Lung (tissue), 12 donors: ENCODE results near the gene CCNC. TPM values are rescaled to one million over a fixed set of nuclear protein-coding genes. Genes with fewer than 3 reads are reported as not detected.

Experiments
- ATAC-seq: fragments of 200-7000 bp; cut with Tn5 transposase; one replicate; pipeline ENCODE4 v1.9.1; 2020; ENCODE audit warnings: moderate number of reproducible peaks; ENCODE audit not compliant: insufficient read depth, low FRiP score
- DNase-seq, 3 donors: peaks; one replicate each; pipeline ENCODE4 v3.0.0-alpha.2; 2013 to 2017
- H3K27ac ChIP-seq, 2 donors: one replicate each; pipeline ENCODE4 v1.5.1; 2013; ENCODE audit warnings: mild to moderate bottlenecking in 2 of 2, moderate library complexity in 2 of 2, control low read depth in 1 of 2, inconsistent platforms in 1 of 2, low read depth in 1 of 2, low read length in 1 of 2
- H3K27me3 ChIP-seq, 3 donors: one replicate each; pipeline ENCODE4 v1.5.1; 2013; ENCODE audit warnings: low read length in 2 of 3; ENCODE audit not compliant: control insufficient read depth in 3 of 3, insufficient read depth in 3 of 3
- H3K36me3 ChIP-seq, 4 donors: one replicate each; pipeline ENCODE4 v1.5.1; 2013; ENCODE audit warnings: low read length in 4 of 4, mild to moderate bottlenecking in 1 of 4, moderate library complexity in 1 of 4; ENCODE audit not compliant: control insufficient read depth in 4 of 4, insufficient read depth in 4 of 4
- H3K4me1 ChIP-seq, 5 donors: one replicate each; pipeline ENCODE4 v1.5.1; 2013; ENCODE audit warnings: low read length in 5 of 5, mild to moderate bottlenecking in 2 of 5, moderate library complexity in 1 of 5; ENCODE audit not compliant: control insufficient read depth in 5 of 5, insufficient read depth in 5 of 5
- H3K4me3 ChIP-seq: one replicate; pipeline ENCODE4 v1.5.1; 2013; ENCODE audit warnings: mild to moderate bottlenecking, control low read depth, moderate library complexity
- H3K9ac ChIP-seq, 2 donors: one replicate each; pipeline ENCODE4 v1.5.1; 2013; ENCODE audit warnings: low read length in 2 of 2, control low read depth in 1 of 2; ENCODE audit not compliant: insufficient read depth in 1 of 2
- H3K9me3 ChIP-seq, 4 donors: one replicate each; pipeline ENCODE4 v1.5.1; 2013; ENCODE audit warnings: low read length in 3 of 4, mild to moderate bottlenecking in 1 of 4, moderate library complexity in 1 of 4; ENCODE audit not compliant: control insufficient read depth in 4 of 4, insufficient read depth in 3 of 4
- CTCF ChIP-seq: IDR thresholded peaks from 2 replicates; pipeline ENCODE4 v1.5.1; 2012; ENCODE audit warnings: mild to moderate bottlenecking; ENCODE audit errors: control extremely low read depth, extremely low read depth
- WGBS, 2 donors: extraction: QIAGEN DNeasy Blood & Tissue Kit; methylation state at CpG; one replicate each; pipeline ENCODE4 v1.1.7; 2013; 5-methylcytosine and 5-hydroxymethylcytosine counted together
- polyA plus RNA-seq, 2 donors: library from polyadenylated mRNA; stranded (reverse); fragments of 200-250 nt; gene quantifications; one replicate each; pipeline ENCODE4 v1.2.1, GENCODE V29; 2013
- total RNA-seq, 2 donors: library from RNA; depleted of rRNA in 1 of 2; stranded (reverse); fragments of >200 nt in 1 of 2; gene quantifications; one replicate each; pipeline ENCODE4 v1.2.1, GENCODE V29; 2014 to 2021
- donor health status: control.
- donor health status: control.
- donor health status: Bipolar disorder and iron deficiency.
- donor health status: healthy.
- donor health status: DM: yes; HTN: yes; CAD: no.

Gene CCNC
- total and polyA plus RNA-seq, 4 donors: 26.7 to 68.0 (median 38.2) TPM

GRCh38 chr6:99608059-99608885, 39.8 kb upstream of the CCNC start:
- no peak for DNase-seq
- no peaks in the 10 kb centered on the region for H3K36me3 ChIP-seq
- no peak overlapping the region for H3K9ac ChIP-seq
- no peak overlapping the region for H3K4me3 ChIP-seq
- no peak overlapping the region for H3K27ac ChIP-seq
- peaks cover 0 to 15% (median 0%) of the 10 kb centered on the region in 4 donors for H3K9me3 ChIP-seq
- peaks cover 11 to 99% (median 95%) of the 10 kb centered on the region in 3 donors for H3K27me3 ChIP-seq
- H3K4me1 ChIP-seq: peaks cover 0 to 15% (median 8%) of the 10 kb centered on the region in 5 donors
- ATAC-seq: no peak
- no peak for TF ChIP-seq CTCF
- WGBS, 2 donors: 7% methylated on average over 29 of the region's 29 CpGs

GRCh38 chr6:99607416-99608036, 39.1 kb upstream of the CCNC start:
- no peak overlapping the region for H3K27ac ChIP-seq
- ATAC-seq (no peak), DNase-seq (no peak)
- H3K9me3 ChIP-seq: peaks cover 0 to 10% (median 0%) of the 10 kb centered on the region in 4 donors
- peaks cover 14 to 99% (median 96%) of the 10 kb centered on the region in 3 donors for H3K27me3 ChIP-seq
- peaks cover 0 to 15% (median 8%) of the 10 kb centered on the region in 5 donors for H3K4me1 ChIP-seq
- no peak overlapping the region for H3K4me3 ChIP-seq
- WGBS, 2 donors: 8% methylated on average over 34 of the region's 34 CpGs
- no peak for TF ChIP-seq CTCF
- H3K9ac ChIP-seq: no peak overlapping the region
- no peaks in the 10 kb centered on the region for H3K36me3 ChIP-seq

- no peak for DNase-seq
- no peak for ATAC-seq
Measured at GRCh38 chr6:99606656-99607415, 38.4 kb upstream of the CCNC start, which contains the start of gene PRDM13. Gene PRDM13 (plus strand): TSS chr6:99606833. CDS start chr6:99607035, 202 bp downstream.

More at GRCh38 chr6:99606656-99607415, 38.4 kb upstream of the CCNC start, which contains the start of gene PRDM13:
- H3K4me1 ChIP-seq: peaks cover 0 to 15% (median 8%) of the 10 kb centered on the region in 5 donors
- peaks cover 14 to 99% (median 96%) of the 10 kb centered on the region in 3 donors for H3K27me3 ChIP-seq
- no peak within 1 kb of the TSS for H3K9ac ChIP-seq
- no peaks in the 10 kb centered on the region for H3K36me3 ChIP-seq
- 6 to 8% methylated on average over 52 to 54 of the region's 54 CpGs for WGBS, 2 donors
- TF ChIP-seq CTCF: no peak
- no peak within 1 kb of the TSS for H3K4me3 ChIP-seq
- peaks cover 0 to 8% (median 0%) of the 10 kb centered on the region in 4 donors for H3K9me3 ChIP-seq
- no peak within 1 kb of the TSS for H3K27ac ChIP-seq
